ENCODE data around the gene ZBTB16. TPM values are rescaled to one million over a fixed set of nuclear protein-coding genes. Genes with fewer than 3 reads are reported as not detected.

The ZBTB16 gene
- total RNA-seq, 2 donors from 2014 or later, result 17.2 to 20.7 TPM

- H3K4me1 Mint-ChIP-seq, result peaks cover 4% of the 10 kb centered on the region
- DNase-seq (no peak), ATAC-seq (no peak)
- H3K4me3 Mint-ChIP-seq, result no peak overlapping the region
- H3K36me3 Mint-ChIP-seq (ENCODE audit: low read depth), result no peaks in the 10 kb centered on the region
- H3K9me3 ChIP-seq (ENCODE audit: control insufficient read depth, low read length, poor library complexity, severe bottlenecking), result no peaks in the 10 kb centered on the region
- no peak overlapping the region for H3K27ac Mint-ChIP-seq
- H3K27me3 Mint-ChIP-seq, result no peaks in the 10 kb centered on the region
Measured at GRCh38 chr11:114239753-114240161, 180.2 kb downstream of the ZBTB16 start.

- Mint-ChIP-seq H3K4me3 (no peak overlapping the region), H3K27me3 (no peaks in the 10 kb centered on the region), H3K27ac (no peak overlapping the region), H3K36me3 (ENCODE audit: low read depth) (no peaks in the 10 kb centered on the region), H3K4me1 (peaks cover 6% of the 10 kb centered on the region)
- no peak for ATAC-seq
- DNase-seq, result no peak
- H3K9me3 ChIP-seq (ENCODE audit: control insufficient read depth, low read length, poor library complexity, severe bottlenecking), result no peaks in the 10 kb centered on the region
Measured at GRCh38 chr11:114242032-114242431, 182.5 kb downstream of the ZBTB16 start.

- peaks cover 2% of the 10 kb centered on the region for H3K36me3 Mint-ChIP-seq (ENCODE audit: low read depth)
- DNase-seq (no peak), ATAC-seq (no peak)
- no peak overlapping the region for H3K27ac Mint-ChIP-seq
- H3K4me3 Mint-ChIP-seq, result no peak overlapping the region
- H3K27me3 Mint-ChIP-seq, result peaks cover 4% of the 10 kb centered on the region
- peaks cover 8% of the 10 kb centered on the region for H3K4me1 Mint-ChIP-seq
- H3K9me3 ChIP-seq (ENCODE audit: control insufficient read depth, low read length, poor library complexity, severe bottlenecking), result no peaks in the 10 kb centered on the region
Measured at GRCh38 chr11:114243461-114244372, 184.2 kb downstream of the ZBTB16 start.

GRCh38 chr11:114244726-114245394 is 185.3 kb downstream of the ZBTB16 start:
- Mint-ChIP-seq H3K36me3 (ENCODE audit: low read depth) (peaks cover 2% of the 10 kb centered on the region), H3K27me3 (peaks cover 4% of the 10 kb centered on the region), H3K27ac (no peak overlapping the region), H3K4me3 (no peak overlapping the region), H3K4me1 (peaks cover 8% of the 10 kb centered on the region)
- no peaks in the 10 kb centered on the region for H3K9me3 ChIP-seq (ENCODE audit: control insufficient read depth, low read length, poor library complexity, severe bottlenecking)
- DNase-seq (no peak), ATAC-seq (no peak)

- Mint-ChIP-seq H3K4me3 (no peak overlapping the region), H3K4me1 (peaks cover 11% of the 10 kb centered on the region), H3K27ac (peak overlapping the region; percentile 72), H3K36me3 (ENCODE audit: low read depth) (peaks cover 2% of the 10 kb centered on the region), H3K27me3 (peaks cover 4% of the 10 kb centered on the region)
- DNase-seq, result no peak
- no peak for ATAC-seq
- no peaks in the 10 kb centered on the region for H3K9me3 ChIP-seq (ENCODE audit: control insufficient read depth, low read length, poor library complexity, severe bottlenecking)
Measured at GRCh38 chr11:114246321-114247069, 187.0 kb downstream of the ZBTB16 start.

GRCh38 chr11:114247070-114247789 is 187.7 kb downstream of the ZBTB16 start:
- ATAC-seq (no peak), DNase-seq (no peak)
- Mint-ChIP-seq H3K27ac (peak overlapping the region; percentile 72), H3K4me3 (no peak overlapping the region), H3K27me3 (peaks cover 4% of the 10 kb centered on the region), H3K36me3 (ENCODE audit: low read depth) (peaks cover 2% of the 10 kb centered on the region), H3K4me1 (peaks cover 14% of the 10 kb centered on the region)
- no peaks in the 10 kb centered on the region for H3K9me3 ChIP-seq (ENCODE audit: control insufficient read depth, low read length, poor library complexity, severe bottlenecking)

GRCh38 chr11:114250180-114250579 is 190.7 kb downstream of the ZBTB16 start:
- no peak for ATAC-seq
- H3K27ac Mint-ChIP-seq, result no peak overlapping the region
- peaks cover 2% of the 10 kb centered on the region for H3K36me3 Mint-ChIP-seq (ENCODE audit: low read depth)
- peaks cover 21% of the 10 kb centered on the region for H3K4me1 Mint-ChIP-seq
- no peak overlapping the region for H3K4me3 Mint-ChIP-seq
- H3K27me3 Mint-ChIP-seq, result peaks cover 4% of the 10 kb centered on the region
- DNase-seq, result no peak
- H3K9me3 ChIP-seq (ENCODE audit: control insufficient read depth, low read length, poor library complexity, severe bottlenecking), result no peaks in the 10 kb centered on the region

- Mint-ChIP-seq H3K36me3 (ENCODE audit: low read depth) (peaks cover 2% of the 10 kb centered on the region), H3K4me3 (no peak overlapping the region), H3K4me1 (peaks cover 21% of the 10 kb centered on the region), H3K27me3 (peaks cover 4% of the 10 kb centered on the region), H3K27ac (peak overlapping the region; percentile 27)
- H3K9me3 ChIP-seq (ENCODE audit: control insufficient read depth, low read length, poor library complexity, severe bottlenecking), result no peaks in the 10 kb centered on the region
- no peak for DNase-seq
- ATAC-seq, result no peak
Measured at GRCh38 chr11:114250993-114251814, 191.7 kb downstream of the ZBTB16 start.

GRCh38 chr11:114251815-114252337 is 192.4 kb downstream of the ZBTB16 start:
- peak overlapping the region; percentile 27 for H3K27ac Mint-ChIP-seq
- peaks cover 4% of the 10 kb centered on the region for H3K27me3 Mint-ChIP-seq

GRCh38 chr11:114252767-114253166 is 193.3 kb downstream of the ZBTB16 start:
- no peaks in the 10 kb centered on the region for H3K27me3 Mint-ChIP-seq
- peak overlapping the region; percentile 72 for H3K27ac Mint-ChIP-seq
- no peaks in the 10 kb centered on the region for H3K36me3 Mint-ChIP-seq (ENCODE audit: low read depth)
- peaks cover 20% of the 10 kb centered on the region for H3K4me1 Mint-ChIP-seq
- no peak for DNase-seq
- no peaks in the 10 kb centered on the region for H3K9me3 ChIP-seq (ENCODE audit: control insufficient read depth, low read length, poor library complexity, severe bottlenecking)
- no peak overlapping the region for H3K4me3 Mint-ChIP-seq
- ATAC-seq, result no peak

More at GRCh38 chr11:114251815-114252337, 192.4 kb downstream of the ZBTB16 start:
- ATAC-seq (no peak), DNase-seq (no peak)
- Mint-ChIP-seq H3K36me3 (ENCODE audit: low read depth) (peaks cover 2% of the 10 kb centered on the region), H3K4me1 (peaks cover 18% of the 10 kb centered on the region), H3K4me3 (no peak overlapping the region)
- H3K9me3 ChIP-seq (ENCODE audit: control insufficient read depth, low read length, poor library complexity, severe bottlenecking), result no peaks in the 10 kb centered on the region

GRCh38 chr11:114253771-114254170 is 194.3 kb downstream of the ZBTB16 start:
- Mint-ChIP-seq H3K27ac (no peak overlapping the region), H3K4me3 (no peak overlapping the region), H3K4me1 (peaks cover 22% of the 10 kb centered on the region), H3K36me3 (ENCODE audit: low read depth) (no peaks in the 10 kb centered on the region), H3K27me3 (no peaks in the 10 kb centered on the region)
- no peaks in the 10 kb centered on the region for H3K9me3 ChIP-seq (ENCODE audit: control insufficient read depth, low read length, poor library complexity, severe bottlenecking)
- ATAC-seq (no peak), DNase-seq (no peak)
